ENCODE results near the gene NCAM1.

GRCh38 chr11:112983887-112984286, 22.7 kb downstream of the NCAM1 start:
- TF ChIP-seq, protein P1, sequence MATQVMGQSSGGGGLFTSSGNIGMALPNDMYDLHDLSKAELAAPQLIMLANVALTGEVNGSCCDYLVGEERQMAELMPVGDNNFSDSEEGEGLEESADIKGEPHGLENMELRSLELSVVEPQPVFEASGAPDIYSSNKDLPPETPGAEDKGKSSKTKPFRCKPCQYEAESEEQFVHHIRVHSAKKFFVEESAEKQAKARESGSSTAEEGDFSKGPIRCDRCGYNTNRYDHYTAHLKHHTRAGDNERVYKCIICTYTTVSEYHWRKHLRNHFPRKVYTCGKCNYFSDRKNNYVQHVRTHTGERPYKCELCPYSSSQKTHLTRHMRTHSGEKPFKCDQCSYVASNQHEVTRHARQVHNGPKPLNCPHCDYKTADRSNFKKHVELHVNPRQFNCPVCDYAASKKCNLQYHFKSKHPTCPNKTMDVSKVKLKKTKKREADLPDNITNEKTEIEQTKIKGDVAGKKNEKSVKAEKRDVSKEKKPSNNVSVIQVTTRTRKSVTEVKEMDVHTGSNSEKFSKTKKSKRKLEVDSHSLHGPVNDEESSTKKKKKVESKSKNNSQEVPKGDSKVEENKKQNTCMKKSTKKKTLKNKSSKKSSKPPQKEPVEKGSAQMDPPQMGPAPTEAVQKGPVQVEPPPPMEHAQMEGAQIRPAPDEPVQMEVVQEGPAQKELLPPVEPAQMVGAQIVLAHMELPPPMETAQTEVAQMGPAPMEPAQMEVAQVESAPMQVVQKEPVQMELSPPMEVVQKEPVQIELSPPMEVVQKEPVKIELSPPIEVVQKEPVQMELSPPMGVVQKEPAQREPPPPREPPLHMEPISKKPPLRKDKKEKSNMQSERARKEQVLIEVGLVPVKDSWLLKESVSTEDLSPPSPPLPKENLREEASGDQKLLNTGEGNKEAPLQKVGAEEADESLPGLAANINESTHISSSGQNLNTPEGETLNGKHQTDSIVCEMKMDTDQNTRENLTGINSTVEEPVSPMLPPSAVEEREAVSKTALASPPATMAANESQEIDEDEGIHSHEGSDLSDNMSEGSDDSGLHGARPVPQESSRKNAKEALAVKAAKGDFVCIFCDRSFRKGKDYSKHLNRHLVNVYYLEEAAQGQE (IDR thresholded peaks at IDR 0.05; ENCODE audit: low read depth): no peak
- TF ChIP-seq POLR2AphosphoS5 (IDR thresholded peaks at IDR 0.05; ENCODE audit: low read depth, low read length) (no peak), RAD21 (IDR thresholded peaks at IDR 0.05; ENCODE audit: low read depth) (no peak)
